ENCODE results near the gene SYPL1.

Gene SYPL1

DNA sequence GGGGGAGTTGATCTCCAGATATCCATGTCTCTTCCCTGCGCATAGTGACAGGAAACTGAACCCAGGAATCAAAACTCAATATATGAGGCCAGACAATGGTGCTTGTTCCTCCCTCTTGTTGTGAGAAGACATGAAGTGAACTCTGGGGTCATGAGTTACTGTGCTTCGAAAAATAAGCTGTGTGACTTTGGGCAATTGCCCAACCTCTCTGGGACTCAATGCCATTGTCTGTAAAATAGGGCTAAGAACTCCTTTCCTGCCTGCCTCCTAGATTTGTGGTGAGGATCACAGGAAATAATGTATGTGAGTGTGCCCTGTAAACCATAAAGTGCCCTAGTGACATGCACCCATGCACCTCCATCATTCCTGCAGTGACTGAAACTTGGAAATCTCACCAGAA is 48.4 kb downstream of the SYPL1 start:
- Histone ChIP-seq H3K9me3 (ENCODE audit: severe bottlenecking) (no peaks in the 10 kb centered on the region), H3K27me3 (ENCODE audit: insufficient read depth, low read depth, severe bottlenecking) (no peaks in the 10 kb centered on the region), H3K27ac (no peak overlapping the region), H3K36me3 (no peaks in the 10 kb centered on the region), H3K4me3 (ENCODE audit: low read depth, low read length) (no peak overlapping the region)
- no peak for DNase-seq
- TF ChIP-seq, protein P1, sequence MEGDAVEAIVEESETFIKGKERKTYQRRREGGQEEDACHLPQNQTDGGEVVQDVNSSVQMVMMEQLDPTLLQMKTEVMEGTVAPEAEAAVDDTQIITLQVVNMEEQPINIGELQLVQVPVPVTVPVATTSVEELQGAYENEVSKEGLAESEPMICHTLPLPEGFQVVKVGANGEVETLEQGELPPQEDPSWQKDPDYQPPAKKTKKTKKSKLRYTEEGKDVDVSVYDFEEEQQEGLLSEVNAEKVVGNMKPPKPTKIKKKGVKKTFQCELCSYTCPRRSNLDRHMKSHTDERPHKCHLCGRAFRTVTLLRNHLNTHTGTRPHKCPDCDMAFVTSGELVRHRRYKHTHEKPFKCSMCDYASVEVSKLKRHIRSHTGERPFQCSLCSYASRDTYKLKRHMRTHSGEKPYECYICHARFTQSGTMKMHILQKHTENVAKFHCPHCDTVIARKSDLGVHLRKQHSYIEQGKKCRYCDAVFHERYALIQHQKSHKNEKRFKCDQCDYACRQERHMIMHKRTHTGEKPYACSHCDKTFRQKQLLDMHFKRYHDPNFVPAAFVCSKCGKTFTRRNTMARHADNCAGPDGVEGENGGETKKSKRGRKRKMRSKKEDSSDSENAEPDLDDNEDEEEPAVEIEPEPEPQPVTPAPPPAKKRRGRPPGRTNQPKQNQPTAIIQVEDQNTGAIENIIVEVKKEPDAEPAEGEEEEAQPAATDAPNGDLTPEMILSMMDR (IDR thresholded peaks at IDR 0.05; ENCODE audit: low read depth, low read length): no peak

GRCh38 chr7:106063024-106063423 is 49.1 kb downstream of the SYPL1 start:
- DNase-seq: no peak
- Histone ChIP-seq H3K4me3 (ENCODE audit: low read depth, low read length) (no peak overlapping the region), H3K27ac (no peak overlapping the region), H3K9me3 (ENCODE audit: severe bottlenecking) (no peaks in the 10 kb centered on the region), H3K36me3 (no peaks in the 10 kb centered on the region), H3K27me3 (ENCODE audit: insufficient read depth, low read depth, severe bottlenecking) (no peaks in the 10 kb centered on the region)
- TF ChIP-seq, protein P1 (IDR thresholded peaks at IDR 0.05; ENCODE audit: low read depth, low read length): no peak

DNA sequence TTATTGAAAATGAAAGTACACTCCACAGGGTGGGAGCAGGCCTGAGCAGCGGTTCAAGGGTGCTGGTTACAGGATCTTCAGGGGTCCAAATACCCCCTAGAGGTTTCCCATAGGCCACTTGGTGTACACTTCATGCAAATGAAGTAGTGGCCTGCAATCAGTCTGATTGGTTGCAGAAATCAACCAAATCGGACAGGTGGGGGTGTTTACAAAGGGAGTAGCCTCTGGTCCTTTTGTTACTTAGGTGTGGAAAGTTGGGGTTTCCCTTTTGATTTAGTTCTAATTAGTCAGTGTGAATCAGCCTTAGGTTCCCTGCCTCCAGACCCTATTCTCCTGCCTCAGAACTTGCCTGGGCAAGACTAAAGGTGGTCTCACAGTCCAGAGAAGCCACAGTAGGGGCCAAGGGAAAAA is 49.6 kb downstream of the SYPL1 start:
- Histone ChIP-seq H3K27ac (no peak overlapping the region), H3K9me3 (ENCODE audit: severe bottlenecking) (no peaks in the 10 kb centered on the region), H3K4me3 (ENCODE audit: low read depth, low read length) (no peak overlapping the region), H3K27me3 (ENCODE audit: insufficient read depth, low read depth, severe bottlenecking) (no peaks in the 10 kb centered on the region), H3K36me3 (no peaks in the 10 kb centered on the region)
- DNase-seq: no peak
- TF ChIP-seq, protein P1 (IDR thresholded peaks at IDR 0.05; ENCODE audit: low read depth, low read length): no peak

DNA sequence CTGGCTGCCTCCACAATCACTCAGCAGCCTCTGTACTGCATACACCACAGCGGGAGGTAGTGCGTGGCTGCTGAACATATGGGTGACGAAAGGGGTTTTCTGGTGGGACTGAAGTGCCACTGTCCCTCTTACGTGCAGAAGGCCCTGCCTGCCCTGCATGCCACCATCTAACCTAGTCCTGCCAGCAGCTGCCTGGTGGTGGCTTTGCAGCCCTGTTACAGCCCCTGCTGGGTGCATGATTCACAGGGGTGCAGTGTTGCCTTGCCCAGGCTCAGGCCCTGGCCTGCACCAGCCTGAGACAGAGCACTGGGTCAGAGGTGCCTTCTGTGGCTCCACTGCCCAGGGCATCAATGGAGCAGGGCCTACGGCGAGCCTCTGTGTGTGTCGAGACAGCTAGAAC is 50.1 kb downstream of the SYPL1 start:
- TF ChIP-seq, protein P1 (IDR thresholded peaks at IDR 0.05; ENCODE audit: low read depth, low read length): no peak
- DNase-seq: no peak
- no peaks in the 10 kb centered on the region for H3K27me3 ChIP-seq (ENCODE audit: insufficient read depth, low read depth, severe bottlenecking)
- H3K27ac ChIP-seq: no peak overlapping the region
- no peaks in the 10 kb centered on the region for H3K9me3 ChIP-seq (ENCODE audit: severe bottlenecking)
- H3K36me3 ChIP-seq: no peaks in the 10 kb centered on the region
- H3K4me3 ChIP-seq (ENCODE audit: low read depth, low read length): no peak overlapping the region

GRCh38 chr7:106061301-106061979 is 50.7 kb downstream of the SYPL1 start:
- DNase-seq: no peak
- no peak overlapping the region for H3K4me3 ChIP-seq (ENCODE audit: low read depth, low read length)
- no peaks in the 10 kb centered on the region for H3K9me3 ChIP-seq (ENCODE audit: severe bottlenecking)
- no peaks in the 10 kb centered on the region for H3K27me3 ChIP-seq (ENCODE audit: insufficient read depth, low read depth, severe bottlenecking)
- TF ChIP-seq, protein P1 (IDR thresholded peaks at IDR 0.05; ENCODE audit: low read depth, low read length): no peak
- H3K36me3 ChIP-seq: no peaks in the 10 kb centered on the region
- H3K27ac ChIP-seq: no peak overlapping the region

- no peak overlapping the region for H3K4me3 ChIP-seq (ENCODE audit: low read depth, low read length)
- DNase-seq: no peak
- TF ChIP-seq, protein P1 (IDR thresholded peaks at IDR 0.05; ENCODE audit: low read depth, low read length): no peak
- no peaks in the 10 kb centered on the region for H3K27me3 ChIP-seq (ENCODE audit: insufficient read depth, low read depth, severe bottlenecking)
- no peaks in the 10 kb centered on the region for H3K36me3 ChIP-seq
- no peaks in the 10 kb centered on the region for H3K9me3 ChIP-seq (ENCODE audit: severe bottlenecking)
- no peak overlapping the region for H3K27ac ChIP-seq
Observed at GRCh38 chr7:106060394-106060920, 51.7 kb downstream of the SYPL1 start.

Measured in WERI-Rb-1 (cell line).